GM21786 (cell line): Measurements from ENCODE around the gene TUBGCP5.

Experiments
- ATAC-seq: cut with Tn5 transposase; IDR thresholded peaks from one replicate; pipeline ENCODE4 v1.9.1; 2021; ENCODE audit not compliant: unreplicated experiment

TUBGCP5 gene

GRCh38 chr15:22954798-22955543 lies 84.4 kb downstream of the TUBGCP5 start:
- no peak for ATAC-seq

GRCh38 chr15:22954326-22954725 lies 85.0 kb downstream of the TUBGCP5 start:
- ATAC-seq = no peak

GRCh38 chr15:22952796-22953579 lies 86.4 kb downstream of the TUBGCP5 start:
- ATAC-seq = no peak

GRCh38 chr15:22951381-22952280 lies 87.7 kb downstream of the TUBGCP5 start:
- ATAC-seq = no peak

GRCh38 chr15:22951031-22951380 lies 88.4 kb downstream of the TUBGCP5 start:
- ATAC-seq = no peak

- no peak for ATAC-seq
Observed at GRCh38 chr15:22950256-22950990, 88.9 kb downstream of the TUBGCP5 start.
